ENCODE results near the gene SDR42E1. TPM values are rescaled to one million over a fixed set of nuclear protein-coding genes. Genes with fewer than 3 reads are reported as not detected.
"Not testable (repeated sequence)": the region's sequence is repeated elsewhere in the genome, so short reads cannot be mapped to it uniquely, and the experiment has no call there.

The SDR42E1 gene
- total RNA-seq, 2 donors from 2014 or later, result 0.41 to 0.56 TPM

GRCh38 chr16:82016263-82016662 lies 5.0 kb upstream of the SDR42E1 start:
- peaks cover 3% of the 10 kb centered on the region for H3K9me3 ChIP-seq
- no peak for TF ChIP-seq CTCF (IDR thresholded peaks at IDR 0.05)
- H3K4me1 ChIP-seq (ENCODE audit: control insufficient read depth in 1 of 2, low read depth in 2 of 2), result peaks cover 0 to 7% of the 10 kb centered on the region in 2 donors
- DNase-seq (ENCODE audit: low spot score) (no peak), ATAC-seq (ENCODE audit: insufficient number of reproducible peaks, low FRiP score, low read depth) (no peak)
- no peaks in the 10 kb centered on the region for H3K27me3 ChIP-seq (replicated peaks; ENCODE audit: insufficient read depth)
- no peak overlapping the region for H3K4me3 ChIP-seq
- no peaks in the 10 kb centered on the region for H3K36me3 ChIP-seq
- no peak overlapping the region for H3K27ac ChIP-seq

GRCh38 chr16:82013139-82013538 lies 1.9 kb upstream of the SDR42E1 start:
- DNase-seq (ENCODE audit: low spot score) (no peak), ATAC-seq (ENCODE audit: insufficient number of reproducible peaks, low FRiP score, low read depth) (no peak)
- H3K27me3 ChIP-seq (replicated peaks; ENCODE audit: insufficient read depth), result no peaks in the 10 kb centered on the region
- no peak overlapping the region for H3K27ac ChIP-seq
- H3K9me3 ChIP-seq, result peaks cover 5% of the 10 kb centered on the region
- no peaks in the 10 kb centered on the region for H3K36me3 ChIP-seq
- H3K4me3 ChIP-seq, result no peak overlapping the region
- TF ChIP-seq CTCF (IDR thresholded peaks at IDR 0.05), result no peak
- H3K4me1 ChIP-seq (ENCODE audit: control insufficient read depth in 1 of 2, low read depth in 2 of 2), result peaks cover 0 to 7% of the 10 kb centered on the region in 2 donors

- no peak for TF ChIP-seq CTCF (IDR thresholded peaks at IDR 0.05)
Observed at GRCh38 chr16:82010649-82011048, 621 bp downstream of the SDR42E1 start.

GRCh38 chr16:82009789-82010188 lies 1.5 kb downstream of the SDR42E1 start:
- H3K4me1 ChIP-seq (ENCODE audit: control insufficient read depth in 1 of 2, low read depth in 2 of 2); DNase-seq (ENCODE audit: low spot score); H3K9me3 ChIP-seq; H3K36me3 ChIP-seq; ATAC-seq (ENCODE audit: insufficient number of reproducible peaks, low FRiP score, low read depth); H3K4me3 ChIP-seq; H3K27ac ChIP-seq; H3K27me3 ChIP-seq (replicated peaks; ENCODE audit: insufficient read depth): not testable (repeated sequence)

More at GRCh38 chr16:82010649-82011048, 621 bp downstream of the SDR42E1 start:
- no peaks in the 10 kb centered on the region for H3K4me1 ChIP-seq (ENCODE audit: control insufficient read depth in 1 of 2, low read depth in 2 of 2)
- no peaks in the 10 kb centered on the region for H3K36me3 ChIP-seq
- no peak for ATAC-seq (ENCODE audit: insufficient number of reproducible peaks, low FRiP score, low read depth)
- no peak overlapping the region for H3K4me3 ChIP-seq
- peaks cover 5% of the 10 kb centered on the region for H3K9me3 ChIP-seq
- H3K27me3 ChIP-seq (replicated peaks; ENCODE audit: insufficient read depth), result no peaks in the 10 kb centered on the region
- DNase-seq (ENCODE audit: low spot score), result no peak
- no peak overlapping the region for H3K27ac ChIP-seq

- no peaks in the 10 kb centered on the region for H3K27me3 ChIP-seq (replicated peaks; ENCODE audit: insufficient read depth)
- no peak overlapping the region for H3K4me3 ChIP-seq
- H3K27ac ChIP-seq, result no peak overlapping the region
- no peak for DNase-seq (ENCODE audit: low spot score)
- TF ChIP-seq CTCF (IDR thresholded peaks at IDR 0.05), result no peak
- peaks cover 2% of the 10 kb centered on the region for H3K9me3 ChIP-seq
- no peaks in the 10 kb centered on the region for H3K36me3 ChIP-seq
- no peak for ATAC-seq (ENCODE audit: insufficient number of reproducible peaks, low FRiP score, low read depth)
- no peaks in the 10 kb centered on the region for H3K4me1 ChIP-seq (ENCODE audit: control insufficient read depth in 1 of 2, low read depth in 2 of 2)
Observed at GRCh38 chr16:82008957-82009592, 2.2 kb downstream of the SDR42E1 start.

- no peak for ATAC-seq (ENCODE audit: insufficient number of reproducible peaks, low FRiP score, low read depth)
- no peaks in the 10 kb centered on the region for H3K27me3 ChIP-seq (replicated peaks; ENCODE audit: insufficient read depth)
- TF ChIP-seq CTCF (IDR thresholded peaks at IDR 0.05), result no peak
Observed at GRCh38 chr16:82007189-82007588, 4.1 kb downstream of the SDR42E1 start.

More at GRCh38 chr16:82007189-82007588, 4.1 kb downstream of the SDR42E1 start:
- H3K9me3 ChIP-seq, result peaks cover 2% of the 10 kb centered on the region
- no peaks in the 10 kb centered on the region for H3K4me1 ChIP-seq (ENCODE audit: control insufficient read depth in 1 of 2, low read depth in 2 of 2)
- no peak overlapping the region for H3K4me3 ChIP-seq
- H3K36me3 ChIP-seq, result no peaks in the 10 kb centered on the region
- no peak for DNase-seq (ENCODE audit: low spot score)
- H3K27ac ChIP-seq, result no peak overlapping the region

All from thoracic aorta (tissue), 2 donors.